HL-60 (cell line): ENCODE data around the gene MEIG1.

ENCODE experiments used
- DNase-seq, 2 experiments: peaks; one replicate each; pipeline ENCODE4 v3.0.0-alpha.2; 2010 to 2020; ENCODE audit warnings: low read depth in 1 of 2, low spot score in 1 of 2
- H3K27ac ChIP-seq: fragments of 250-450 bp; sonication (Bioruptor Pico); replicated peaks from 2 replicates; pipeline ENCODE4 v1.5.1; 2020; ENCODE audit warnings: mild to moderate bottlenecking, moderate library complexity
- H3K27me3 ChIP-seq: fragments of 250-450 bp; sonication (Bioruptor Pico); 2 replicates; pipeline ENCODE4 v1.5.1; 2021; ENCODE audit warnings: mild to moderate bottlenecking, moderate library complexity; ENCODE audit not compliant: insufficient read depth, poor library complexity, severe bottlenecking
- H3K4me3 ChIP-seq: replicated peaks from 2 replicates; pipeline ENCODE4 v1.5.1; 2011; ENCODE audit warnings: mild to moderate bottlenecking, control low read depth, low read length; ENCODE audit not compliant: insufficient read depth
- GABPA ChIP-seq: IDR thresholded peaks from 2 replicates; pipeline ENCODE4 v1.6.1; 2012; ENCODE audit warnings: low read depth
- POLR2AphosphoS5 ChIP-seq: IDR thresholded peaks from 2 replicates; pipeline ENCODE4 v1.6.1; 2012; ENCODE audit warnings: low read depth
- REST ChIP-seq: IDR thresholded peaks from 2 replicates; pipeline ENCODE4 v1.6.1; 2012; ENCODE audit warnings: low read depth; ENCODE audit not compliant: insufficient replicate concordance
- SPI1 ChIP-seq: IDR thresholded peaks from 2 replicates; pipeline ENCODE4 v1.6.1; 2012; ENCODE audit warnings: low read depth, mild to moderate bottlenecking, borderline replicate concordance
- TF ChIP-seq, protein P1 (sequence below): IDR thresholded peaks from one replicate; pipeline ENCODE4 v1.5.1; 2011; ENCODE audit warnings: low read length, control low read depth, inconsistent platforms; ENCODE audit not compliant: insufficient read depth

The MEIG1 gene

DNA sequence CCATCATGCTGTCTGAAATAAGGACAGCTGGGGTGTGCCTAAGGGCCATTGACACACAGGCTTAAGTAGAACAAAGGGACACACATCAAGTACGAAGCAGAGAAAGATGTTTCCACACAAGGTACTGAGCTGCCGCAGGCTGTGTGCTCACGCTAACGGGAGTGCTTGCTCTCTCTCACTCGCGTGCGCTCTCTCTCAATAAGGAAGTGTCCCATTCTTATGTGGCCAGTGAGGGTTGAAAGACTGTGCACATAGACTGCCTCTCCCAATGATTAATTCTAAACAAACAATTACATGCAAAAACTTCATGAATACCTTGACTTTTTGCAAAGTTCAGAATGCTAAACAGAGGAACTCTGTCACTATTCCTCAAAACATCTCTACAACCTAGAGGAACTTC lies 35.2 kb upstream of the MEIG1 start:
- no peak overlapping the region for H3K4me3 ChIP-seq
- no peak for TF ChIP-seq SPI1
- TF ChIP-seq REST = no peak
- no peak for TF ChIP-seq POLR2AphosphoS5
- TF ChIP-seq, protein P1, sequence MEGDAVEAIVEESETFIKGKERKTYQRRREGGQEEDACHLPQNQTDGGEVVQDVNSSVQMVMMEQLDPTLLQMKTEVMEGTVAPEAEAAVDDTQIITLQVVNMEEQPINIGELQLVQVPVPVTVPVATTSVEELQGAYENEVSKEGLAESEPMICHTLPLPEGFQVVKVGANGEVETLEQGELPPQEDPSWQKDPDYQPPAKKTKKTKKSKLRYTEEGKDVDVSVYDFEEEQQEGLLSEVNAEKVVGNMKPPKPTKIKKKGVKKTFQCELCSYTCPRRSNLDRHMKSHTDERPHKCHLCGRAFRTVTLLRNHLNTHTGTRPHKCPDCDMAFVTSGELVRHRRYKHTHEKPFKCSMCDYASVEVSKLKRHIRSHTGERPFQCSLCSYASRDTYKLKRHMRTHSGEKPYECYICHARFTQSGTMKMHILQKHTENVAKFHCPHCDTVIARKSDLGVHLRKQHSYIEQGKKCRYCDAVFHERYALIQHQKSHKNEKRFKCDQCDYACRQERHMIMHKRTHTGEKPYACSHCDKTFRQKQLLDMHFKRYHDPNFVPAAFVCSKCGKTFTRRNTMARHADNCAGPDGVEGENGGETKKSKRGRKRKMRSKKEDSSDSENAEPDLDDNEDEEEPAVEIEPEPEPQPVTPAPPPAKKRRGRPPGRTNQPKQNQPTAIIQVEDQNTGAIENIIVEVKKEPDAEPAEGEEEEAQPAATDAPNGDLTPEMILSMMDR = no peak
- no peak for TF ChIP-seq GABPA

GRCh38 chr10:14925268-14925667 lies 33.9 kb upstream of the MEIG1 start:
- H3K4me3 ChIP-seq = no peak overlapping the region
- H3K27ac ChIP-seq = no peak overlapping the region
- no peak for DNase-seq
- TF ChIP-seq GABPA = no peak
- no peak for TF ChIP-seq POLR2AphosphoS5
- no peak for TF ChIP-seq SPI1
- TF ChIP-seq REST = no peak
- TF ChIP-seq, protein P1 = no peak
- H3K27me3 ChIP-seq = no peaks in the 10 kb centered on the region

More for the DNA sequence above, 35.2 kb upstream of the MEIG1 start:
- DNase-seq = no peak
- no peak overlapping the region for H3K27ac ChIP-seq
- H3K27me3 ChIP-seq = no peaks in the 10 kb centered on the region

GRCh38 chr10:14926061-14926470 lies 33.1 kb upstream of the MEIG1 start:
- no peak for DNase-seq
- no peak overlapping the region for H3K27ac ChIP-seq
- TF ChIP-seq GABPA (no peak), SPI1 (no peak)

GRCh38 chr10:14926722-14927416 lies 32.3 kb upstream of the MEIG1 start:
- Histone ChIP-seq H3K4me3 (no peak overlapping the region), H3K27ac (no peak overlapping the region), H3K27me3 (no peaks in the 10 kb centered on the region)
- TF ChIP-seq GABPA (no peak), POLR2AphosphoS5 (no peak), REST (no peak), SPI1 (no peak)
- TF ChIP-seq, protein P1 = no peak
- no peak for DNase-seq

More at GRCh38 chr10:14926061-14926470, 33.1 kb upstream of the MEIG1 start:
- Histone ChIP-seq H3K4me3 (no peak overlapping the region), H3K27me3 (no peaks in the 10 kb centered on the region)
